H7 (cell line): ENCODE data around the gene AKR1B1. TPM values are rescaled to one million over a fixed set of nuclear protein-coding genes. Genes with fewer than 3 reads are reported as not detected.

Source experiments
- DNase-seq: peaks from one replicate; pipeline ENCODE4 v3.0.0; 2012
- H3K27me3 ChIP-seq: 2 replicates; pipeline ENCODE4 v1.6.0; 2011; ENCODE audit warnings: mild to moderate bottlenecking, low read length; ENCODE audit not compliant: control insufficient read depth, insufficient read depth
- H3K36me3 ChIP-seq: replicated peaks from 2 replicates; pipeline ENCODE4 v1.5.1; 2011; ENCODE audit warnings: low read length; ENCODE audit not compliant: control insufficient read depth, insufficient read depth
- H3K4me3 ChIP-seq: 2 replicates; pipeline ENCODE4 v1.5.1; 2011; ENCODE audit warnings: low read depth, mild to moderate bottlenecking, control low read depth, low read length, moderate library complexity; ENCODE audit not compliant: insufficient read depth
- total RNA-seq: library from RNA; depleted of rRNA; stranded (reverse); fragments of >200 nt; shearing (Covaris generic); gene quantifications from 2 replicates; pipeline ENCODE4 v1.2.3, GENCODE V29; 2014

Gene AKR1B1
- total RNA-seq, 1 experiment from 2014 or later = 120 TPM

DNA sequence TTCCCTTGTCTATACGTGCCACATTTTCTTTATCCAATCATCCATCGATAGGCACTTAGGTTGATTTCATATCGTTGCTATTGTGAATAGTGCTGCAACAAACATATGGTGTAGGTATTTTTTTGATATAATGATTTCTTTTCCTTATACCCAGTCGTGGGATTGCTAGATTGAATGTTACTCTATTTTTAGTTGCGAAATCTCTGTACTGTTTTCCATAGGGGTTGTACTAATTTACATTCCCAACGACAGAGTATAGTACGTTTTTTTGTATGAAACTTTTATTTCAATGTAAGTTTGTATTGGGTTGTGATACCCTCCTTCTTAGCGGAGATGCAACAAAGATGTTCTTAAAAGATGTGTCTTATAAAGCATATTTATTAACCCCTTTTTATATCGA lies 30.0 kb downstream of the AKR1B1 start:
- no peaks in the 10 kb centered on the region for H3K27me3 ChIP-seq
- H3K4me3 ChIP-seq = no peak overlapping the region
- H3K36me3 ChIP-seq = no peaks in the 10 kb centered on the region

DNA sequence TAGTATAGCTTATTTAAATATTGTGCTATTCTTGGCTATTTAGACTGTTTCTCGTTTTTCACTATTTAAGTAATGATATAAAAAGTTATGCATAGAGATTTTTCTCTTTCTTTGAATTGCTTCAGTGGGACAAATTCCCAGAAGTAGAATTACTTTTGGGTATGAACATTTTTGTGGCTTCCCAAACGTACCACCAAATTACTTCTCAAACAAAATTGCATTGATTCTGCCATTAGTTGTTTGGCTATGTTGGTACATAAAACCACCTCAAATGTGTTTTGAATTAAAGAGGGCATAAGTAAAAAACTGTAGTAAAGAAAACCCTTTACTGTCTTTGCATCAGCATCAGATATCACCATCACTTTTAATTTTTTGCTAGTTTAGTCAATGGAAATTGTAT lies 31.0 kb downstream of the AKR1B1 start:
- H3K27me3 ChIP-seq = no peaks in the 10 kb centered on the region
- DNase-seq = no peak
- H3K4me3 ChIP-seq = no peak overlapping the region
- H3K36me3 ChIP-seq = no peaks in the 10 kb centered on the region

More for the DNA sequence above, 30.0 kb downstream of the AKR1B1 start:
- no peak for DNase-seq

DNA sequence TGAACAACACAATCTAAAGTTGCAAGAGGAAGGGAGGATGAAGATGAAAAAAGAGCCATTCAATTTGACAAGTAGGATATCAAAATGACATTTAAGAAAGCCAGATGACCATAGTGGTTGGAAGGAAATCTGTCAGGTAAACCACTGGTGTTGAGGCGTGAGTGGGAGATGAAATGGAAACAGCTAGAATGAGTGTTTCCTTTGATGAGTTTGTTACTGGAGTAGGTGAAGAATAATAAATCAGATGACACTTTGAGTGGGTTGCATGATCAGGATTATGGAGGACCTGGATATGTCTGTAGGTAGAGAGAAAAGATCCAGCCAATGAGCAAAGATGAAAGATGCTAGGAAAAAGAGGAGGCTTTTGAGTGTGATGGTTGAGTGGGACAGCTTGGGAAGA lies 33.1 kb downstream of the AKR1B1 start:
- Histone ChIP-seq H3K27me3 (no peaks in the 10 kb centered on the region), H3K36me3 (no peaks in the 10 kb centered on the region), H3K4me3 (no peak overlapping the region)
- no peak for DNase-seq

DNA sequence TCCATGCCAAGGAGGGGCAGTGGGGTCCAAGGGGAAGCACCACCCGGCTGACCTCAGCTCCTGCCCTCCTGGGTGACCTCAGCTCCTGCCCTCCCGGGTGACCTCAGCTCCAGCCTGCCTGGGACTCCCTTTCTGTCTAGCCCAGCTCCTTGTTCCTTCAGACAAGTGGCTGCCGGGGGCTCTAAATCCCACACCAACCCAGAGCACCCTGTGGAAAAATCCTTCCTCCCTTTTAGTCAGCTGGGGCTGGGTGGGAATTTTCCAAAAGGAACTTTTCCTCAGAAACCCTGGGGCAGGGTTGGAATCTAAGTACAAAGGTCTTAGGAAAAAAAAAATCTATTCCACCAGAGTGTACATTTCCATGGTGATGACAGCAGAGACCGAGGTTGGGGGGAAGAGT lies 36.3 kb downstream of the AKR1B1 start:
- no peaks in the 10 kb centered on the region for H3K36me3 ChIP-seq
- no peak for DNase-seq
- H3K27me3 ChIP-seq = no peaks in the 10 kb centered on the region

DNA sequence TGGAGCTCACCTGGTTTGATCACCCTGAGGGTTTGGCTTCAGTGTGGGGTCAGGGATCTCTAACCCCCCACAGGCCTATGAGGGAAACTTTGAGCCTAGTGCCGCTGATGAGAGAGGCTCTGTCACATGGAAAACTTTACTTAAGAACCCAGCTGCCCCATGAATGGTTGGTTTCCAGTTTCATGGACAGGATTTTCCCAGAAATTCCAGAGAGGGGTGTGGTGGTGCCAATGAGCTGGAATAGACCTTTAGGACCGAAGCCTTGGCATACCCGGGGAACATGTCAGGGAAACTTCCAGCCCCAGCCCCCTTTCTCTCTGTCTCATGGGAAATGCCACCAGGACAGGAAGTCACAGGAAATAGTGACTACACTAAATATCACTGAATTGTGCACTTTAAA lies 36.9 kb downstream of the AKR1B1 start:
- Histone ChIP-seq H3K4me3 (no peak overlapping the region), H3K36me3 (no peaks in the 10 kb centered on the region), H3K27me3 (no peaks in the 10 kb centered on the region)
- no peak for DNase-seq

More for the DNA sequence above, 36.3 kb downstream of the AKR1B1 start:
- H3K4me3 ChIP-seq = no peak overlapping the region

DNA sequence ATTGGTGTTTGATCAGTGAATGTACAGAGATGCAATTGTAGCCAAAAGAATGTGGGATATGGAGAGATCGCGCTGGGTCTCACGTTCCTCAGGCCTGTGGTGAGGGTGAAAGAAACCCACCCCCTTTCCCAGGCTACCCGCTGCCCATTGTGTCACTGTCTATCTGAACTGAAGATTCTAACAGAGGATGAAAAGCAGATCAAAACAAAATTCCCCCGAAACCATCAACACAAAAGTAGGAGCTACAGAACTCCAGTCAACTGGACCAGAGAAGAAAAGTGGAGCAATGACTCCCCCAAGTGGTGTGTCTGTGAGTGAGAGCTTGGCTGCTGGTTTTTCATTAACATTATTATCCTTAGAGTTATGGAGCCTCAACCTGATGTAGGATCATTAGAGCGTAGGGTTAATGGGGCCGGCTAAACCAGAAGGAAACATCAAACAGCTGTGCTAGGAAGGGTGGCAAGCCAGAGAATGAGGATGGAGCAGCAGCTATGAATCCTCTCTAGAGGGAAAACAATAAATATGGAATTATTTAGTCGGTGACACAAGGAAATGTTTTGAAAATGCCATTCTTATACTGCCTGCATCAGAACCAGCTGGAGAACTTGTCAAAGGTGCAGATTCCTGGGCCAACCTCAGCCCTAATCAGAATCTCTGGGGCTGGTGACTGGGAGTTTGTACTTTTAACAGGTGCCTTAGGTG lies 38.3 kb downstream of the AKR1B1 start:
- Histone ChIP-seq H3K36me3 (no peaks in the 10 kb centered on the region), H3K27me3 (no peaks in the 10 kb centered on the region), H3K4me3 (no peak overlapping the region)
- DNase-seq = peak; percentile 69

DNA sequence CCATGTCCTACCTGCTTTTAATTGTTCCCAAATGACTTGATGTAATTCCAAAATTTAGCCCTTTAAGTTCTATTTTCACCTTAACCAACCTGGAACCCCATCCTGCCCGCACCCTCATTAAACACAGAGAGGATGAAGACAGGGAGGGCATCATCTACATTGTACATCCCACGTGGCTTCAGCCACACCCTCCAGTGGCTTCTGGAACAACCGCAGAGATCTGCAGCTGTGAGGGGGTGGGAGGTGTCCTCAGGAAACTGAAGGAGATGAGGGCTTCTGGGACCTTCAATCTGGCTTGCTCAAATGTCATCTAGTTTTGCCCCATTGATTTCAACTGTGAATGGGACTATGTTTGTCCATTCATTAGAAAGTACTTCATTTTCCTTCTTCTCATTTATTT lies 39.0 kb downstream of the AKR1B1 start:
- Histone ChIP-seq H3K36me3 (no peaks in the 10 kb centered on the region), H3K27me3 (no peaks in the 10 kb centered on the region)
- DNase-seq = no peak

DNA sequence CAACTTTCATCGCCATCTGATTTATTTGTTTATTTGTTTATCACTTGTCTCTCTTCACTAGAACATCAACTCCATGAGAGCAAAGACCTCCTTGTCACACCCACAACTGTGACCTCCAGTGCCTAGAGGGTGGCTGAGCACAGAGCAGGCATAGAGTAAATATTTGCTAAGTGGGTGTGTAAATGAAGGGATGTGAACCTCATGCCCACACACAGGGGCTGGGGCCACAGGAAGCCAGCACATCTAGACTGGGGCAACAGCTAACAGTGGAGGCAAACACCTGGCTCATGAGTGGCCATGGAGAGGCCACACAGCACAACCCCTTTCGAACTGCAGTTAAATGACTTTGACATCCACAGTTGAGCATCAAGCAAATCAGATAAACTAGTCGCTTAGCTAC lies 39.8 kb downstream of the AKR1B1 start:
- H3K4me3 ChIP-seq = no peak overlapping the region
- DNase-seq = no peak
- H3K36me3 ChIP-seq = no peaks in the 10 kb centered on the region
- H3K27me3 ChIP-seq = no peaks in the 10 kb centered on the region

More for the DNA sequence above, 39.0 kb downstream of the AKR1B1 start:
- no peak overlapping the region for H3K4me3 ChIP-seq

DNA sequence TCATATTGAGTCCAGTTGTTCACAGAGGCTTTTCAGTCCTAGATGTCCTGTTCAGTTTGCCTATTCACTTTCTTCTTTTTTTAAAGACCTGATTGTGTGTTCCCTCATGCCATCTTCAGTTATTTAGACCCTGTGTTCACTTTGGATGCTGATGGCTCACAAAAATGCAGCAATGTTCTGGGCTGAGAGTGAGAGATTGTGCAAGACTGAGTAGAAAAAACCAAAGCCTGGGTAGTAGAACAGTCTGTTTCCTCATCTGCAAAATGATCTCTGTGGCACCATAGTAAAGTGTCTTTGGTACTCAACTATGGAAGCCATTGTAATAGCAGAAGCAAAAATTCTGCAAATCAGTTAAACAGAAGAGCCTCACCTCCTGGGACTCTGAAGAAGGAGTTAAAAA lies 43.2 kb downstream of the AKR1B1 start:
- Histone ChIP-seq H3K4me3 (no peak overlapping the region), H3K36me3 (no peaks in the 10 kb centered on the region), H3K27me3 (no peaks in the 10 kb centered on the region)
- DNase-seq = no peak

DNA sequence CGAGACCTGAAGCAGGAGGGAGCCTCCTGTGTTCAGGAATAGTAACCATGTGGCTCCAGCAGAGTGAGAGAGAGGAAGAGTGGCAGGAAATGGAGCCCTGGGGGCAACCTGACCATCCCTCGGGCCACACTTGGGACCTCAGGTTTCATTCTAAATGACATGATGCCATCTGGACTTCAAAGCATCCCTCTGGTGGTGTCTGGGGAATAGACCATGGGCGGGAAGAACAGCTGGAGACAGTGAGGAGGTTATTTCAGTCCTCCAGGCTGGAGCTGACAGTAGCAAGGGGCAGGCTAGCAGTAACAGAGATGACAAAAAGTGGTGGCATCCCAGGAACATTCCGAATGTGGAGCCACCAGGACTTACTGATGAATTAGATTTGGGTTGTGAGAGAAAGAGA lies 44.8 kb downstream of the AKR1B1 start:
- DNase-seq = no peak
- Histone ChIP-seq H3K27me3 (no peaks in the 10 kb centered on the region), H3K36me3 (no peaks in the 10 kb centered on the region), H3K4me3 (no peak overlapping the region)

DNA sequence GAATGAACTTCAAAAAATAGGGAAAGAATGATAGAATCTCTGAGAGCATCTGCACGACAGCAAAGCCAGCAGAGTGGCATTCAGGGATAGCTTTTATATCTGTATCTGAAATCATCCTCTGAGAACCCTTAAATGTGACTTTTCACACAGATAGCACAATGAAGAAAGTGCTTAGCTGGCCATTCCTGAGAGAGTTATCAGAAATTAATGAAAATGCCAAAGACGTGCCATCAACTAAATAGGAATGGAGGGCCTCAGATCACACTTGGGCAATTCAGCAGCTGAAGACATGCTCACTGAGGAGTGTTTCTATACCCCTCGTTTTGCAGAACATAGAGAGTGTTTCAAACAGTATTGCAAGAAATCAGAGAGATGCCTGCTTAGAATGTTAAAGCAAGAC lies 51.6 kb downstream of the AKR1B1 start:
- Histone ChIP-seq H3K4me3 (no peak overlapping the region), H3K36me3 (no peaks in the 10 kb centered on the region), H3K27me3 (no peaks in the 10 kb centered on the region)
- DNase-seq = no peak

DNA sequence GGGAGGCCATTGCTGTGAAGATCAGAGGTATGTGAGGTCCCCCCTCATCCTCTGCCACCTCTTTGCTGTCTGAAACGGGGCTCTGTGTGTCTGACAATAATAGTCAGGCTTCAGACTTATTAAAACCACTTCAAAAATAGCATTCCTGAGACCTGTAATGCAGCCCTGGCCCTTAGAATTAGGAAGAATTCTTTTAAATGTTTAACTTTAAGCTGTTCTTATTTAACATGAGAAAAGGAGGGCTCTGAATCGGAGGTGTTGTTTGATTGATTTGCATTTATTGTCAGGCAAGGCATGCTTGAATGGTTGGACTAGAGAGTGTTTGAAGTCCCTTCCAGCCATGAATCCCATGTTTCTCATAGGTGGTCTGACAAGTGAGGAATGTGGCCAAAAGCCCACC lies 52.5 kb downstream of the AKR1B1 start:
- no peak for DNase-seq
- Histone ChIP-seq H3K36me3 (no peaks in the 10 kb centered on the region), H3K4me3 (no peak overlapping the region), H3K27me3 (no peaks in the 10 kb centered on the region)

DNA sequence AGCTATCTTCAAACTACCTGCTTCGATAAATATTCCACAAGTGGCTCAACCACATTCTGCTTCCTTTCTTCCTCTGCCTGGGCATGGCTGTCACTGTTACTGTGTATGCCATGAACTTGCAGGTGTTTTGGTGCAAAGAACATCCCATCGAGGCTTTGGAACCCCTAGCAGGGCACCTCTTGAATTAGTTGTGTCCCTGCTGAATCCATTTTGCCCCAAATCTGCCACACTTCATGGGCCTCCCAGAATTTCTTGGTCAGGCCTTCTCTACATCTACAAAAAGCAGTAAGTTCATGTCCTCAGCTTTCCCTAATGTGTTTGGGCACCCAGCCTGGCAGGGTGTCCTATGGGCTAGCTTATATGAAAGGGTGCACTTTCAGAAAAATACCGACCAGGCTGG lies 53.6 kb downstream of the AKR1B1 start:
- DNase-seq = no peak
- H3K4me3 ChIP-seq = no peak overlapping the region

DNA sequence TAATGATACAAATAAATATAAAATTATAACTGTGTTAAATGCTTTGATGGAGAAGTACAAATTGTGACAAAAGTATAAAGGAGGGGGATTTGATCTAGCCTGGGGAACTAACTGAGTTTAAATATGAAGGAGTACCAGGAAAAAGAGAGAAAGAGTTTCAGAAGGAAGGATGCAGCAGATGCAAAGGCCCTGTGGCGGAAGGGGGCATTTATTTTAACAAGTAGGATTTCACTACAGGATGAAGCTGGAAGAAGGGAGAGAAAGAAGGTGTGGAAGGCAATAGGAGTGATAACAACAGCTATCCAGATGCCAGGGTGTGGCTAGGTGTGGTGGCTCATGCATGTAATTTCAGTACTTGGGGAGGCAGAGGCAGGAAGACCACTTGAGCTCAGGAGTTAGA lies 55.8 kb downstream of the AKR1B1 start:
- no peaks in the 10 kb centered on the region for H3K36me3 ChIP-seq
- no peak for DNase-seq
- H3K27me3 ChIP-seq = no peaks in the 10 kb centered on the region

More for the DNA sequence above, 53.6 kb downstream of the AKR1B1 start:
- H3K36me3 ChIP-seq = no peaks in the 10 kb centered on the region
- H3K27me3 ChIP-seq = no peaks in the 10 kb centered on the region

DNA sequence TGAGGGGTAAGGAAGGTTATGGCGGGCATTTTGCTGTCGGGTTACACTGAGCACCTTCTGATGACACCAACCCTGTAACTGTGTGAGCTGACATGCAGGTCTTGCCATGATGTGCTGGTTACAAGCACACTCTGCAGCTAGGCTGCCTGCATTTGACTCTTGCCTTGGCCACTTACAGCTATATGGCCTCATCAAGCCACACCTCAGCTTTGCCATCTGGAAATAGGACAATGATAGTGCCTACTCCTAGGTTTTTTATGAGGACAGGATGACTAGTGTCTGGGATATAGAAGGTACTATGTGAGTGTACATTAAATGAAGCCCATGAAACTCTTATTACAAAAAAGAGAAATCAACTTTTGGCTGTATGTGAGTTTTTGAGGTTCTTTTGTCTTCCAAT lies 58.0 kb downstream of the AKR1B1 start:
- no peak for DNase-seq
- Histone ChIP-seq H3K4me3 (no peak overlapping the region), H3K27me3 (no peaks in the 10 kb centered on the region), H3K36me3 (no peaks in the 10 kb centered on the region)

More for the DNA sequence above, 55.8 kb downstream of the AKR1B1 start:
- no peak overlapping the region for H3K4me3 ChIP-seq

DNA sequence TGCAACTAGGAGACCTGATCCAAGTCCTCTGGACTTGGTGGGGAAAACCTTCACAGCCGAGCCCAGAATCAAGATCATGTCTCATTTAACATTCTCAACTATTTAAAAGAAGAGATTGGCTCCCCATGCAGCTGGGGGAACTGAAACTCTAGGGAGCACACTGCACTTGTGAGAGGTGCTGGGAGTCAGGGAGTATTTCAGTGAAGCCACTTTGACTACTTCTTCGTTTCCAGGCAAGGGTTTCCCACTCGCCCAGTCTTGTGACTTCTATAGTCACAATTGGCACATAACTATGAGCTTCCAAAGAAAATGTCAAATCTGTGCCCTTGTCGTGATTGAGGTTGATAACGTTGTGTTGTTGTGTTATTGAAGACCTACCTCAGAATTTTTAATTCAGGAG lies 62.9 kb downstream of the AKR1B1 start:
- no peak for DNase-seq
- Histone ChIP-seq H3K27me3 (no peaks in the 10 kb centered on the region), H3K4me3 (no peak overlapping the region), H3K36me3 (no peaks in the 10 kb centered on the region)
